ENCODE measurements around the gene LETMD1.
"Not testable (repeated sequence)": the region's sequence is repeated elsewhere in the genome, so short reads cannot be mapped to it uniquely, and the experiment has no call there.

LETMD1 gene

GRCh38 chr12:51062631-51063397 lies 14.7 kb downstream of the LETMD1 start:
- Histone ChIP-seq H3K27ac (ENCODE audit: low read length) (no peak overlapping the region), H3K9ac (ENCODE audit: low read length) (no peak overlapping the region), H3K4me3 (ENCODE audit: low read length) (no peak overlapping the region), H3K36me3 (ENCODE audit: control insufficient read depth, low read depth, low read length) (peaks cover 82% of the 10 kb centered on the region), H3K4me1 (ENCODE audit: control insufficient read depth, low read depth, low read length) (no peaks in the 10 kb centered on the region), H3K27me3 (ENCODE audit: control insufficient read depth, insufficient read depth, low read length) (no peaks in the 10 kb centered on the region), H3K9me3 (ENCODE audit: control insufficient read depth, low read depth, low read length) (no peaks in the 10 kb centered on the region)

- no peak overlapping the region for H3K9ac ChIP-seq (ENCODE audit: low read length)
- no peak overlapping the region for H3K27ac ChIP-seq (ENCODE audit: low read length)
- H3K36me3 ChIP-seq (ENCODE audit: control insufficient read depth, low read depth, low read length): peaks cover 73% of the 10 kb centered on the region
These were observed 17.4 kb downstream of the LETMD1 start for GRCh38 chr12:51065530-51065929.

GRCh38 chr12:51067229-51067628 lies 19.1 kb downstream of the LETMD1 start:
- Histone ChIP-seq H3K9me3 (ENCODE audit: control insufficient read depth, low read depth, low read length) (no peaks in the 10 kb centered on the region), H3K27ac (ENCODE audit: low read length) (no peak overlapping the region), H3K27me3 (ENCODE audit: control insufficient read depth, insufficient read depth, low read length) (no peaks in the 10 kb centered on the region), H3K4me1 (ENCODE audit: control insufficient read depth, low read depth, low read length) (no peaks in the 10 kb centered on the region), H3K9ac (ENCODE audit: low read length) (no peak overlapping the region), H3K4me3 (ENCODE audit: low read length) (no peak overlapping the region), H3K36me3 (ENCODE audit: control insufficient read depth, low read depth, low read length) (peaks cover 79% of the 10 kb centered on the region)

More at GRCh38 chr12:51065530-51065929, 17.4 kb downstream of the LETMD1 start:
- Histone ChIP-seq H3K4me3 (ENCODE audit: low read length) (no peak overlapping the region), H3K9me3 (ENCODE audit: control insufficient read depth, low read depth, low read length) (no peaks in the 10 kb centered on the region), H3K27me3 (ENCODE audit: control insufficient read depth, insufficient read depth, low read length) (no peaks in the 10 kb centered on the region), H3K4me1 (ENCODE audit: control insufficient read depth, low read depth, low read length) (no peaks in the 10 kb centered on the region)

GRCh38 chr12:51067771-51068170 lies 19.6 kb downstream of the LETMD1 start:
- Histone ChIP-seq H3K27ac (ENCODE audit: low read length) (no peak overlapping the region), H3K4me3 (ENCODE audit: low read length) (no peak overlapping the region), H3K4me1 (ENCODE audit: control insufficient read depth, low read depth, low read length) (no peaks in the 10 kb centered on the region), H3K27me3 (ENCODE audit: control insufficient read depth, insufficient read depth, low read length) (no peaks in the 10 kb centered on the region), H3K9me3 (ENCODE audit: control insufficient read depth, low read depth, low read length) (no peaks in the 10 kb centered on the region), H3K9ac (ENCODE audit: low read length) (no peak overlapping the region), H3K36me3 (ENCODE audit: control insufficient read depth, low read depth, low read length) (peaks cover 75% of the 10 kb centered on the region)

GRCh38 chr12:51070004-51070403 lies 21.9 kb downstream of the LETMD1 start:
- H3K9me3 ChIP-seq (ENCODE audit: control insufficient read depth, low read depth, low read length): no peaks in the 10 kb centered on the region
- H3K4me1 ChIP-seq (ENCODE audit: control insufficient read depth, low read depth, low read length): no peaks in the 10 kb centered on the region
- H3K36me3 ChIP-seq (ENCODE audit: control insufficient read depth, low read depth, low read length): peaks cover 64% of the 10 kb centered on the region
- no peak overlapping the region for H3K9ac ChIP-seq (ENCODE audit: low read length)
- no peaks in the 10 kb centered on the region for H3K27me3 ChIP-seq (ENCODE audit: control insufficient read depth, insufficient read depth, low read length)
- H3K27ac ChIP-seq (ENCODE audit: low read length): no peak overlapping the region
- no peak overlapping the region for H3K4me3 ChIP-seq (ENCODE audit: low read length)

GRCh38 chr12:51071663-51072062 lies 23.5 kb downstream of the LETMD1 start:
- H3K9me3 ChIP-seq (ENCODE audit: control insufficient read depth, low read depth, low read length): no peaks in the 10 kb centered on the region
- H3K27me3 ChIP-seq (ENCODE audit: control insufficient read depth, insufficient read depth, low read length): no peaks in the 10 kb centered on the region
- no peak overlapping the region for H3K27ac ChIP-seq (ENCODE audit: low read length)
- peaks cover 52% of the 10 kb centered on the region for H3K36me3 ChIP-seq (ENCODE audit: control insufficient read depth, low read depth, low read length)
- H3K4me3 ChIP-seq (ENCODE audit: low read length): no peak overlapping the region
- no peak overlapping the region for H3K9ac ChIP-seq (ENCODE audit: low read length)
- no peaks in the 10 kb centered on the region for H3K4me1 ChIP-seq (ENCODE audit: control insufficient read depth, low read depth, low read length)

- no peaks in the 10 kb centered on the region for H3K9me3 ChIP-seq (ENCODE audit: control insufficient read depth, low read depth, low read length)
- no peaks in the 10 kb centered on the region for H3K27me3 ChIP-seq (ENCODE audit: control insufficient read depth, insufficient read depth, low read length)
- H3K27ac ChIP-seq (ENCODE audit: low read length): no peak overlapping the region
- no peaks in the 10 kb centered on the region for H3K4me1 ChIP-seq (ENCODE audit: control insufficient read depth, low read depth, low read length)
- H3K36me3 ChIP-seq (ENCODE audit: control insufficient read depth, low read depth, low read length): peaks cover 26% of the 10 kb centered on the region
- no peak overlapping the region for H3K4me3 ChIP-seq (ENCODE audit: low read length)
- H3K9ac ChIP-seq (ENCODE audit: low read length): no peak overlapping the region
These were observed 27.3 kb downstream of the LETMD1 start for GRCh38 chr12:51075390-51075789.

- peaks cover 19% of the 10 kb centered on the region for H3K36me3 ChIP-seq (ENCODE audit: control insufficient read depth, low read depth, low read length)
- H3K27ac ChIP-seq (ENCODE audit: low read length): no peak overlapping the region
- H3K4me1 ChIP-seq (ENCODE audit: control insufficient read depth, low read depth, low read length): no peaks in the 10 kb centered on the region
- H3K9ac ChIP-seq (ENCODE audit: low read length): no peak overlapping the region
- H3K4me3 ChIP-seq (ENCODE audit: low read length): no peak overlapping the region
- no peaks in the 10 kb centered on the region for H3K9me3 ChIP-seq (ENCODE audit: control insufficient read depth, low read depth, low read length)
- H3K27me3 ChIP-seq (ENCODE audit: control insufficient read depth, insufficient read depth, low read length): no peaks in the 10 kb centered on the region
These were observed 28.3 kb downstream of the LETMD1 start for GRCh38 chr12:51076236-51076930.

GRCh38 chr12:51077930-51078329 lies 29.8 kb downstream of the LETMD1 start:
- H3K36me3 ChIP-seq (ENCODE audit: control insufficient read depth, low read depth, low read length): peaks cover 8% of the 10 kb centered on the region
- no peak overlapping the region for H3K9ac ChIP-seq (ENCODE audit: low read length)

GRCh38 chr12:51078346-51078745 lies 30.2 kb downstream of the LETMD1 start:
- not testable (repeated sequence) for H3K4me3 ChIP-seq (ENCODE audit: low read length); H3K27me3 ChIP-seq (ENCODE audit: control insufficient read depth, insufficient read depth, low read length); H3K27ac ChIP-seq (ENCODE audit: low read length); H3K4me1 ChIP-seq (ENCODE audit: control insufficient read depth, low read depth, low read length); H3K9ac ChIP-seq (ENCODE audit: low read length); H3K9me3 ChIP-seq (ENCODE audit: control insufficient read depth, low read depth, low read length); H3K36me3 ChIP-seq (ENCODE audit: control insufficient read depth, low read depth, low read length)

More at GRCh38 chr12:51077930-51078329, 29.8 kb downstream of the LETMD1 start:
- Histone ChIP-seq H3K4me3 (ENCODE audit: low read length) (no peak overlapping the region), H3K27ac (ENCODE audit: low read length) (no peak overlapping the region), H3K27me3 (ENCODE audit: control insufficient read depth, insufficient read depth, low read length) (no peaks in the 10 kb centered on the region), H3K4me1 (ENCODE audit: control insufficient read depth, low read depth, low read length) (peaks cover 9% of the 10 kb centered on the region), H3K9me3 (ENCODE audit: control insufficient read depth, low read depth, low read length) (no peaks in the 10 kb centered on the region)

- not testable (repeated sequence) for H3K36me3 ChIP-seq (ENCODE audit: control insufficient read depth, low read depth, low read length); H3K4me3 ChIP-seq (ENCODE audit: low read length); H3K9ac ChIP-seq (ENCODE audit: low read length); H3K9me3 ChIP-seq (ENCODE audit: control insufficient read depth, low read depth, low read length); H3K27me3 ChIP-seq (ENCODE audit: control insufficient read depth, insufficient read depth, low read length); H3K4me1 ChIP-seq (ENCODE audit: control insufficient read depth, low read depth, low read length); H3K27ac ChIP-seq (ENCODE audit: low read length)
These were observed 30.7 kb downstream of the LETMD1 start for GRCh38 chr12:51078866-51079265.

- Histone ChIP-seq H3K9ac (ENCODE audit: low read length) (no peak overlapping the region), H3K27ac (ENCODE audit: low read length) (no peak overlapping the region), H3K4me3 (ENCODE audit: low read length) (no peak overlapping the region), H3K4me1 (ENCODE audit: control insufficient read depth, low read depth, low read length) (peaks cover 9% of the 10 kb centered on the region), H3K27me3 (ENCODE audit: control insufficient read depth, insufficient read depth, low read length) (no peaks in the 10 kb centered on the region), H3K36me3 (ENCODE audit: control insufficient read depth, low read depth, low read length) (no peaks in the 10 kb centered on the region), H3K9me3 (ENCODE audit: control insufficient read depth, low read depth, low read length) (no peaks in the 10 kb centered on the region)
These were observed 32.0 kb downstream of the LETMD1 start for GRCh38 chr12:51080136-51080535.
